H9 (cell line): ENCODE results near the gene PTOV1. TPM values are rescaled to one million over a fixed set of nuclear protein-coding genes. Genes with fewer than 3 reads are reported as not detected.
A peak's percentile ranks its signal among the peaks of the same experiment; 100 is the strongest.

Source experiments
- DNase-seq: peaks from one replicate; pipeline ENCODE4 v3.0.0-alpha.2; 2017
- H2AFZ ChIP-seq: one replicate; pipeline ENCODE4 v1.6.1; 2013; ENCODE audit warnings: mild to moderate bottlenecking, low read length, control low read depth, moderate library complexity
- H2AK5ac ChIP-seq: 2 replicates; pipeline ENCODE4 v1.6.1; 2013; ENCODE audit warnings: low read length, control low read depth, mixed read lengths; ENCODE audit not compliant: insufficient read length
- H2BK120ac ChIP-seq: one replicate; pipeline ENCODE4 v1.6.1; 2013; ENCODE audit warnings: low read depth, mild to moderate bottlenecking, low read length, control low read depth, inconsistent platforms; ENCODE audit not compliant: poor library complexity, severe bottlenecking
- H2BK12ac ChIP-seq: 2 replicates; pipeline ENCODE4 v1.6.1; 2013; ENCODE audit warnings: low read length, control low read depth, mixed read lengths, low read depth; ENCODE audit not compliant: insufficient read length
- H2BK15ac ChIP-seq: 2 replicates; pipeline ENCODE4 v1.6.1; 2013; ENCODE audit warnings: low read depth, low read length, control low read depth
- H2BK20ac ChIP-seq: one replicate; pipeline ENCODE4 v1.6.1; 2013; ENCODE audit warnings: low read depth, mild to moderate bottlenecking, low read length, control low read depth, inconsistent platforms; ENCODE audit not compliant: poor library complexity, severe bottlenecking
- H2BK5ac ChIP-seq: 2 replicates; pipeline ENCODE4 v1.6.1; 2013; ENCODE audit warnings: low read length, control low read depth, mixed read lengths; ENCODE audit not compliant: insufficient read length
- H3K14ac ChIP-seq: 2 replicates; pipeline ENCODE4 v1.6.1; 2013; ENCODE audit warnings: low read length, control low read depth; ENCODE audit not compliant: insufficient read depth
- H3K18ac ChIP-seq: 2 replicates; pipeline ENCODE4 v1.6.1; 2013; ENCODE audit warnings: low read depth, mild to moderate bottlenecking, mixed read lengths, low read length, control low read depth; ENCODE audit not compliant: insufficient read length
- H3K23ac ChIP-seq: 2 replicates; pipeline ENCODE4 v1.6.1; 2013; ENCODE audit warnings: low read length, control low read depth, mixed read lengths, low read depth; ENCODE audit not compliant: insufficient read length
- H3K23me2 ChIP-seq: 2 replicates; pipeline ENCODE4 v1.6.1; 2013; ENCODE audit warnings: low read depth, mild to moderate bottlenecking, mixed read lengths, low read length, control low read depth; ENCODE audit not compliant: insufficient read length, poor library complexity, severe bottlenecking
- H3K27ac ChIP-seq: 2 replicates; pipeline ENCODE4 v1.5.1; 2013; ENCODE audit warnings: low read length, control low read depth, mixed read lengths, low read depth; ENCODE audit not compliant: insufficient read length
- H3K27me3 ChIP-seq: 2 replicates; pipeline ENCODE4 v1.6.1; 2013; ENCODE audit warnings: low read length, control low read depth, inconsistent platforms; ENCODE audit not compliant: insufficient read depth
- H3K4ac ChIP-seq: 2 replicates; pipeline ENCODE4 v1.6.1; 2013; ENCODE audit warnings: low read depth, mild to moderate bottlenecking, control low read depth, inconsistent platforms, low read length, moderate library complexity
- H3K4me1 ChIP-seq: 2 replicates; pipeline ENCODE4 v1.6.1; 2013; ENCODE audit warnings: low read length, control low read depth, inconsistent platforms; ENCODE audit not compliant: insufficient read depth
- H3K4me2 ChIP-seq: 2 replicates; pipeline ENCODE4 v1.6.1; 2013; ENCODE audit warnings: low read length, control low read depth, mixed read lengths; ENCODE audit not compliant: insufficient read length, insufficient read depth
- H3K56ac ChIP-seq: 2 replicates; pipeline ENCODE4 v1.6.1; 2013; ENCODE audit warnings: low read depth, mild to moderate bottlenecking, mixed read lengths, low read length, control low read depth; ENCODE audit not compliant: insufficient read length
- H3K79me1 ChIP-seq: 2 replicates; pipeline ENCODE4 v1.6.1; 2013; ENCODE audit warnings: low read depth, mild to moderate bottlenecking, moderate library complexity, low read length, control low read depth, inconsistent platforms; ENCODE audit not compliant: insufficient read depth, poor library complexity, severe bottlenecking
- H3K79me2 ChIP-seq: 2 replicates; pipeline ENCODE4 v1.6.1; 2013; ENCODE audit warnings: low read length, control low read depth, inconsistent platforms; ENCODE audit not compliant: insufficient read depth
- H3K9ac ChIP-seq: 2 replicates; pipeline ENCODE4 v1.6.1; 2013; ENCODE audit warnings: low read length, control low read depth, mixed read lengths; ENCODE audit not compliant: insufficient read length; ENCODE audit errors: extremely low read depth
- H3K9me3 ChIP-seq: one replicate; pipeline ENCODE4 v1.6.1; 2013; ENCODE audit warnings: low read depth, low read length, inconsistent platforms; ENCODE audit not compliant: control insufficient read depth
- H3T11ph ChIP-seq: one replicate; pipeline ENCODE4 v1.6.1; 2013; ENCODE audit warnings: mild to moderate bottlenecking, low read length, control low read depth, inconsistent platforms
- H4K20me1 ChIP-seq: one replicate; pipeline ENCODE4 v1.6.1; 2013; ENCODE audit not compliant: control insufficient read depth, insufficient read length, insufficient read depth
- H4K5ac ChIP-seq: 2 replicates; pipeline ENCODE4 v1.6.1; 2013; ENCODE audit warnings: low read depth, mild to moderate bottlenecking, mixed read lengths, low read length, control low read depth; ENCODE audit not compliant: insufficient read length
- H4K8ac ChIP-seq: replicated peaks from 2 replicates; pipeline ENCODE4 v1.6.1; 2013; ENCODE audit warnings: low read length, control low read depth, mixed read lengths, low read depth; ENCODE audit not compliant: insufficient read length
- H4K91ac ChIP-seq: 2 replicates; pipeline ENCODE4 v1.6.1; 2013; ENCODE audit warnings: low read depth, mild to moderate bottlenecking, moderate library complexity, mixed read lengths, low read length, control low read depth; ENCODE audit not compliant: insufficient read length
- H3K27ac Mint-ChIP-seq, 3 experiments: 2 replicates in 2 of 3; 3 replicates in 1 of 3; pipeline ENCODE4 v1.8.0; 2020 to 2021; ENCODE audit warnings: mixed read lengths in 3 of 3, mild to moderate bottlenecking in 1 of 3, moderate library complexity in 1 of 3
- H3K27me3 Mint-ChIP-seq: 2 replicates; pipeline ENCODE4 v1.8.0; 2021; ENCODE audit warnings: low read depth, mild to moderate bottlenecking, moderate library complexity, mixed read lengths
- H3K36me3 Mint-ChIP-seq, 3 experiments: 2 replicates in 2 of 3; 3 replicates in 1 of 3; pipeline ENCODE4 v1.8.0; 2020 to 2021; ENCODE audit warnings: low read depth in 3 of 3, mixed read lengths in 3 of 3; ENCODE audit not compliant: insufficient read depth in 1 of 3
- H3K4me1 Mint-ChIP-seq, 2 experiments: 2 replicates each; pipeline ENCODE4 v1.8.0; 2020; ENCODE audit warnings: mixed read lengths in 2 of 2
- H3K4me3 Mint-ChIP-seq, 2 experiments: 2 replicates in 1 of 2; 3 replicates in 1 of 2; pipeline ENCODE4 v1.8.0; 2020 to 2021; ENCODE audit warnings: mild to moderate bottlenecking in 2 of 2, mixed read lengths in 2 of 2, moderate library complexity in 1 of 2
- H3K9me3 Mint-ChIP-seq, 2 experiments: 2 replicates in 1 of 2; 3 replicates in 1 of 2; pipeline ENCODE4 v1.8.0; 2020; ENCODE audit warnings: mild to moderate bottlenecking in 2 of 2, mixed read lengths in 2 of 2, moderate library complexity in 1 of 2
- WGBS: extraction: QIAGEN DNeasy Blood & Tissue Kit; methylation state at CpG from one replicate; pipeline ENCODE4 v1.1.7; 2013; ENCODE audit warnings: missing lambda C conversion rate, low lambda C conversion rate, mixed read lengths; ENCODE audit not compliant: insufficient read length; ENCODE audit errors: extremely low coverage; 5-methylcytosine and 5-hydroxymethylcytosine counted together
- total RNA-seq: library from RNA; stranded (reverse); gene quantifications from 2 replicates; pipeline ENCODE4 v1.2.1, GENCODE V29; 2021
- TF ChIP-seq, protein P1 (sequence below): fragments of 200-600 bp; sonication (generic); conservative IDR thresholded peaks from 3 replicates; pipeline ENCODE4 v1.8.0; 2021; ENCODE audit warnings: antibody characterized with exemption, mild to moderate bottlenecking

The PTOV1 gene
- total RNA-seq, 1 experiment from 2014 or later, result 309 TPM

- Histone ChIP-seq H2AK5ac (no peak within 1 kb of the TSS), H4K5ac (peak within 1 kb of the TSS; percentile 50), H3K56ac (no peak within 1 kb of the TSS), H2BK20ac (peak within 1 kb of the TSS; percentile 76), H2BK5ac (peak within 1 kb of the TSS; percentile 97), H3K23ac (no peak within 1 kb of the TSS), H3K9me3 (no peaks in the 10 kb centered on the region), H4K20me1 (no peaks in the 10 kb centered on the region), H3K4me2 (peak within 1 kb of the TSS; percentile 84), H2BK120ac (peak within 1 kb of the TSS; percentile 96), H4K91ac (peak within 1 kb of the TSS; percentile 14), H3K23me2 (peaks cover 13% of the 10 kb centered on the region), H3K4ac (no peak within 1 kb of the TSS; the same call in 1 of the 2 replicates), H3K27me3 (no peaks in the 10 kb centered on the region), H3K79me1 (no peaks in the 10 kb centered on the region), H3K9ac (peak within 1 kb of the TSS; percentile 90), H3K79me2 (no peaks in the 10 kb centered on the region), H3K14ac (peak within 1 kb of the TSS; percentile 95), H3K4me1 (peaks cover 3% of the 10 kb centered on the region), H3K18ac (peak within 1 kb of the TSS; percentile 99), H2AFZ (peak within 1 kb of the TSS; percentile 85), H3K27ac (peak within 1 kb of the TSS; percentile 71), H4K8ac (no peak within 1 kb of the TSS), H2BK12ac (peak within 1 kb of the TSS; percentile 47), H3T11ph (peak within 1 kb of the TSS; percentile 92), H2BK15ac (no peak within 1 kb of the TSS)
- no CpG with 5 or more reads among the region's 45 CpGs for WGBS
- H3K27ac Mint-ChIP-seq, result peak within 1 kb of the TSS; percentile 97 to 100 (median 100)
- TF ChIP-seq, protein P1, sequence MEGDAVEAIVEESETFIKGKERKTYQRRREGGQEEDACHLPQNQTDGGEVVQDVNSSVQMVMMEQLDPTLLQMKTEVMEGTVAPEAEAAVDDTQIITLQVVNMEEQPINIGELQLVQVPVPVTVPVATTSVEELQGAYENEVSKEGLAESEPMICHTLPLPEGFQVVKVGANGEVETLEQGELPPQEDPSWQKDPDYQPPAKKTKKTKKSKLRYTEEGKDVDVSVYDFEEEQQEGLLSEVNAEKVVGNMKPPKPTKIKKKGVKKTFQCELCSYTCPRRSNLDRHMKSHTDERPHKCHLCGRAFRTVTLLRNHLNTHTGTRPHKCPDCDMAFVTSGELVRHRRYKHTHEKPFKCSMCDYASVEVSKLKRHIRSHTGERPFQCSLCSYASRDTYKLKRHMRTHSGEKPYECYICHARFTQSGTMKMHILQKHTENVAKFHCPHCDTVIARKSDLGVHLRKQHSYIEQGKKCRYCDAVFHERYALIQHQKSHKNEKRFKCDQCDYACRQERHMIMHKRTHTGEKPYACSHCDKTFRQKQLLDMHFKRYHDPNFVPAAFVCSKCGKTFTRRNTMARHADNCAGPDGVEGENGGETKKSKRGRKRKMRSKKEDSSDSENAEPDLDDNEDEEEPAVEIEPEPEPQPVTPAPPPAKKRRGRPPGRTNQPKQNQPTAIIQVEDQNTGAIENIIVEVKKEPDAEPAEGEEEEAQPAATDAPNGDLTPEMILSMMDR, result peak; percentile 63
- H3K4me1 Mint-ChIP-seq, result peaks cover 17 to 35% of the 10 kb centered on the region in 2 experiments
- peak within 1 kb of the TSS; percentile 90 to 96 for H3K4me3 Mint-ChIP-seq
- peak; percentile 99 for DNase-seq
- no peaks in the 10 kb centered on the region; a peak in 1 of 5 replicates for H3K9me3 Mint-ChIP-seq
- peaks cover 2 to 5% (median 4%) of the 10 kb centered on the region in 3 experiments; a peak in 5 of 7 replicates for H3K36me3 Mint-ChIP-seq
- peaks cover 7% of the 10 kb centered on the region for H3K27me3 Mint-ChIP-seq
These were observed 37.7 kb upstream of the PTOV1 start, which contains the start of gene FUZ for GRCh38 chr19:49812997-49813861. Gene FUZ, minus strand, starts transcription at chr19:49813292. Its CDS starts 186 bp downstream, at chr19:49813106.
